ENCODE results near the gene CNTNAP4.

CNTNAP4 gene

DNA sequence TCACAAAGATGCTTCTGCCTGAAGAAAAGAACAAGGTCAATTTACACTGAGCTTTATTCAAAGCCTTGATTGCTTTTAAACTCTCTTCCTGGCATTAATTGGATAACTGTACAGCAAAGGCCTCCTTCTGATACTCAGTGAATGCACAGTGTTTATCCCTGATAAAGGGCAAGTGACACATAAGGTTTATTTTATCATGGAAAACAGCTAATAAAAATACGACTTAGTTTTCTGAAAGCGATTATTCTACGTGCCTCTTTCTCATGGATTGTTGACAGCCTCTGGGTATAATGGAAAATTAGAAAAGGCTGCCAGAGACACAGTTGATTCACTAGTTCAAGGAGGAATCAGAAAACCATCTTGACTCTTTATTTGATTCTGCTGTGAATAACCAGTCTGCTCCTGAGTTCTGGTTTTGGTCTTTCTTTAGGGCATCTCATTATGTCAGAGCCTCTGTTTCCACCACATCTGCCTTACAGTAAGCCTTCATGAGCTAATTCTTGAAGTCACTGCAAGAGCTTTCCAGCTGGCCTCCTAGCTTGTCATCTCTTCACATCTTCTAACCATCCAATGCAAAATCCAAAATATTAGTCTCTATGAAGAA, 212.9 kb downstream of the CNTNAP4 start:
- no peak for DNase-seq (ENCODE audit: low read depth)

DNA sequence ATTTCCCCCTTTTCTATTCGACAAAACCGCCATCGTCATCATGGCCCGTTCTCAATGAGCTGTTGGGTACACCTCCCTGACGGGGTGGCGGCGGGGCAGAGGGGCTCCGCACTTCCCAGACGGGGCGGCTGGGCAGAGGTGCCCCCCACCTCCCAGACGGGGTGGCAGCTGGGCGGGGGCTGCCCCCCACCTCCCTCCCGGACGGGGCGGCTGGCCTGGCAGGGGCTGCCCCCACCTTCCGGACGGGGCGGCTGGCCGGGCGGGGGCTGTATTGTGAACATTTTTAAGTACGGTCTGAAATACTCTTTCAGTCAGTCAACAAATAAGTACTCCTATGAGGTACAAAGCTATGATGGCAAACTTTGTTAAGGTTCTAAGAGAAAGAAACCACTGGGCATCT, 222.8 kb downstream of the CNTNAP4 start:
- DNase-seq (ENCODE audit: low read depth): no peak

DNA sequence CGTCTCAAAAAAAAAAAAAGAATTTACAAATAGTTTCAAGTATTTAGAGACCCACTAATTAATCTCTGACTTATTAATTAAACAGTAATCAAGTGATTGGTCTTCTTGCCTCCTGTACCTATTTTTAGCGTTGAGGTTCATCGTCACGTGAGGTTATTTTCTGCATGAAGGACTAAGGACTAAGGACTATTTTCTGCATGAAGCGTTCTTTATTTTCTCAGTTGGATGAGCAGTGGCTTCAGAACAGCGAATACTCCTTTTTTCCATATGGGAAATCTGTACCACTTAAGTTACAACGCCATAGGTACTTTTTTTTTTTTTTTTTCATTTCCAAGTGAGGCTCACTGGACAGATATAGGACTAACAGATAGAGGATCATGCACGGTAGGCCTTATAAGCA, 224.9 kb downstream of the CNTNAP4 start:
- no peak for DNase-seq (ENCODE audit: low read depth)

DNA sequence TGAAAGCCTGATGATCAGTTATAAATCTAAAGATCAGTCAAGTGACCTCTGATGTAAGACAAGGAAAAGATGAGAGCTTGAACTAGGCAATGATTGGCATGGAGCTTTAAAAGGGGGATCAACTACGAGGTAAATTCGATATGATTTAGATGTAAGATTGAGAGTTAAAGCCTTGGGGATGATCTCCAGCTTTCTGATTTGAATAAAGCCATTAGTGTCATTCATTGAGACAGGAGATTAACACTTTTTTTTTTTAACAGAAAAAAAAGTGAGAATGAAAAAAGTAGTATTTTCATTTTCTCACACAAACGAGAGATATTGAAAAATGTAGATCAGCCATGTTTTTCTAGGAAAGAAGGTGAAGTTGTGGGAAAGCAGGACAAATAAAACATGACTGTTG, 225.4 kb downstream of the CNTNAP4 start:
- no peak for DNase-seq (ENCODE audit: low read depth)

DNA sequence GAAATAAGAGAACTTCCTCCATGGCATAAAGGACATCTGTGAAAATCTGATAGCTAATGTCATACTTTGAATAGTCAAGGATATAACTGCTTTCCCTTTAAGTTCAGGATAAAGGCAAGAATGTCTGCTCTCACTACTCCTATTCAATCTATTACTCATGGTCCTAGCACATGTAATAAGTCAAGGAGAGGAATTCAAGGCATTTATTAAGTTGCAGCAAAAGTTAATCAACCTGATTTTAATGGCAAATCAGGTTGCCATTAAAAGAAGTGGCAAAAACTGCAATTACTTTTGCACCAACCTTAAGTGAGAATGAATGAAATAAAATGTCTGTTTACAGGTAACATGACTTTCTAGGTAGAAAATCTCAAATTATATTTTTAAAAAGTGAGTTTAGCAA, 225.9 kb downstream of the CNTNAP4 start:
- no peak for DNase-seq (ENCODE audit: low read depth)

DNA sequence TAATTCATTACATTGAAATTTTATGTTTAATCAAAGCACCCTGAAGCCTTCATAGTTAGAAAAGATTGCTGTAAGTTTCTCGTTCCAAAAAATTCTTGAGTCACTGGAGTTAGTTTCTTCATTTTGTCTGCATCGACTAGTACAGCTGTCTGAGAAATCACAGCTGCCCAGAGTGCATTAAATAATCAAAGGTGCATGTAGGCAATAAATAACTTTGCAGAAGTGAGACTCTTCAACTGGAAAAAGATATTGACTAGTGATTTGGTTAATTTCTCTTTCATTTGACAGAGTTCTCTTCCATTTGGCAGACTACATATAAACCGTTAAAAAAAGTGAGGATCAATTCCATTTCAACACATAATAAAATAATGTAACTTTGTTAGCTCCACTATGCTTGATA, 234.0 kb downstream of the CNTNAP4 start:
- DNase-seq (ENCODE audit: low read depth): no peak

DNA sequence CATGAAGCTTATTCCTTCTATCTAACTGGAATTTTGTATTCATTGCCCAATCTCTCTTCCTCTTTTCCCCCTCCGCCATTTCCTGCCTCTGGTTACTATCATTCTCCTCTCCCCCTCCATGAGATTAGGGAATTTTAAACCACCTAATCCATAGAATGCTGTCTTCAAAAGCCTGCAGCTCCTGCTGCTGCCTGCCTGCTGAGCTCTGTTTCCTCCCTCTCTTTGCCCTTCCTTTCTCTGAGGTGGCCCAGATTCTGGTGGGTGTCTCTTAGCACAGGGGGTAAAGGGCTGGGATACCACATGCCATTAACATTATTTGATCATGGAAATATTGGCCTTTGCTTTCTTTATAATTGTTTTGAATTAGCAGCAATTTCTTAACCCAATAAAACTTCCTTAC, 241.6 kb downstream of the CNTNAP4 start:
- no peak for DNase-seq (ENCODE audit: low read depth)

DNA sequence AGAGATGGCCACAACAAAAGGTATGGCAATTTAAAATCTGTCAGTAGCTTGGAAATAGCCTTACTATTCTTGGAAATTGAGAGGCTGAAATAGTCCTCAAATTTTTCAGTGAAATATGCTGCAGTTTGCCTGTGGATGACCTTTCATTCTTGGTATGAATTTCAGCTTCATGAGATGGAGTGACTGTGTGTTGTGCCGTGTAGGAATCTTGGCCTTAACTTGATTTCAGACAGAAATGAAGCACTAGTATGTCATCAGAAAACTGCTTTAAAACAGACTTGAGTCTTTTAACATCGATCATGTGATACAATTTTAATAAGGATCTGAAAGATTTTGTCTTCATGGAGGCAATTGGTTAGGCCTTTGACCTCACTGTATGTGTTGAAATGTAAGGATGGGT, 247.2 kb downstream of the CNTNAP4 start:
- no peak for DNase-seq (ENCODE audit: low read depth)

DNA sequence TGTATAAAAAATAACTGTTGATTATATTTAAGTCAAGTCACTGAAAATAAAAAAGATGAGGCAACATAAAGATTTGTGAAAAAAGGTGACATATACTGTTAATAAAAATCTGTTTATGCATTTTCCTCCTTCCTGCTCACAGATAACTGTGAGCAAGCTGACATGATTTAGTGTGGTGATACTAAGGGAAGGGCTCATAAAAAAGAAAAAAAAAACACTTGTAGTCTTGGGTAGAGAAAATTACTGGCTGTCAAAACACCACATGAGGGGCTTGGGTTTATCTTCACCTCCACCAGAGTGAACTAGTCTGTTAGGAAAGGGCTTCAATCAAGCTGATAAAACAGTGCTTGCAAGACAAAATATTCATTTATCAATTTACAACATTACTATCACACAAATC, 247.6 kb downstream of the CNTNAP4 start:
- no peak for DNase-seq (ENCODE audit: low read depth)

DNA sequence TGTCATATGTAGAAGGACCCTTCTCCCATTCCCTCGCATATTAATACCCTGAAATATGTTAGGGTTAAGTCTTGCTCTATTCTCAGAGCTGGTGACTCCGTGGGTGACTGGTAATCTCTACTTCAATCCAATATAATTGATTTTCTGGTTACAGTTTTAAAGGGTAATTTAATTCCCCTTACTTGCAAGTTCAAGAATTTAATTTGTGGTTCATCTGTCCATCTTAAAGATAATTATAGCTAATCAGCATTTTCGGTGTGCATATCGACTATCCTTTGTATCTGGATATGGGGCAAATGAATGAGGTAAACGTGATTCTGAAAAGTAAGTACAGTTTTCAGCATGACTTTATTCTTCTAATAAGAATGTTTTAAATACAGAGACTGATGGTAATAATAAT, 250.0 kb downstream of the CNTNAP4 start:
- no peak for DNase-seq (ENCODE audit: low read depth)

DNA sequence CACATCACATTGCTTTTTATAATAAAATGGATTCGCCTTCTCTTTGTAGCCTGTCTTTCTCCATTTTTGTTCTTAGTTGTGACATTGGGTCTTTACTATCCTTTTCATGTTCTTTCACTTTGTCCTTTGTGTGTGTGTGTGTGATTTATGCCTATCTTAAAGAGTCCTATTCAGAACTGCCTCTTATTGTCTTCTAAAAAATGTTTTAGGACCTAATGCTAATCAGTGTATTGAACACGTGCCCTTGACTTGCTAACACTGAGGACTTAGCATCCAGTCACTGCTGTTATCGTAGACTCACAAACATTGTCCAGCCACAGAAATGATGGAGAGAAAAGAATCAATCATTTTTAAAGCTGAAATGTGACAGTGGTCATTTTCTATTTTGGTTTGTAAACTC, 251.9 kb downstream of the CNTNAP4 start:
- DNase-seq (ENCODE audit: low read depth): no peak

DNA sequence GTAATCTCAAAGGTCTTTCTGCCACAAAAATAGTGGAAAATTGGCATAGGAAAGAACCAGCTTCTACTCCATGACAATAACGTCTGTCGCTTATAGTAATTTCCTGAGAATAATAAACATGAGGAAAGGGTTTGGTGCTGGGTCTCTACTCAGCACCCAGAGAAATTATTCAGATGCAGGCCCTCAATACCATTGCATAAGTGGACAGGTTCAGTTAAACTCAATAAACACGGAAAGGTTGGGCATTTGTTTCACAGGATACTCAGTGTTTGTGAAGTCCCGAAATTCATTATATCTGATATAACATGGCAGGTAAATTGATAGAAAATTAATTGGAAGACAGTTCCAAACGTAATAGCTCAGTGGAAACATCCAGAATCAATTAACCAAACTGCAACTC, 254.0 kb downstream of the CNTNAP4 start:
- DNase-seq (ENCODE audit: low read depth): no peak

DNA sequence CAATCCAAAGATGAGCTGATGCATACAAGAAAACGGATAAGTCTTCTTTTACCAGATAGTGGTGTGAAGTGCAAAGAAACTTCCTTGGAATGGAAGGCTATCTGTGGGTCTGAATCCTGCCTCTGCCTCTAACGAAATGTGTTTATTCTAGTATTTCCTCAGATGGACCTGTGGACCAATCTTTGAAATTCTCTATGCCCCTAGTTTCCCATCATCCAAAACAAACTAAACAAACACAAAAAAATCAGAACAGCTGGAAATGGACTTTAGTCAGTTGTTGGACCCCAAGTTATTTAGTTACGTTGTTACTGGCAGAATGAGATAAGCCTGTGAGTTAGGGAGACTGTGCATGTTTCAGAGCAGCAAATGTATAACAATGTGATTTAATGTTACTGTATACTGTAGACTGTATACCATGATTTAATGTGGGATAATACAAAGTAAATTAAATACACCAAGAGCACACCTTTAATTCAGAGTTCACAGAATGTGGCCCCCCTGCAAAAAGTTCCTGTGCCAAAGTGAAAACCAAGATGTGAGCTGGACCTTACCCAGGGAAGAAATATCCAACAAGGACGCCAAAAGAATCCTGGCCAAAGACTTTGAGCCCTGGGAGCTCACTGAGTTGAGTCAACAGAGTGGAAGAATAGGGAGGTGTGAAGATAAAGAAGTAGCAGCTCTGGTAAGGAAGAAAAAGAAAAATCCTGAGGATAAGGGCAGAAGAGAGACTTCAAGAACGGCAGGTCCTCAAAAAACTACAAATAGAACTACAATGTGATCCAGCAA, 255.2 kb downstream of the CNTNAP4 start:
- no peak for DNase-seq (ENCODE audit: low read depth)

DNA sequence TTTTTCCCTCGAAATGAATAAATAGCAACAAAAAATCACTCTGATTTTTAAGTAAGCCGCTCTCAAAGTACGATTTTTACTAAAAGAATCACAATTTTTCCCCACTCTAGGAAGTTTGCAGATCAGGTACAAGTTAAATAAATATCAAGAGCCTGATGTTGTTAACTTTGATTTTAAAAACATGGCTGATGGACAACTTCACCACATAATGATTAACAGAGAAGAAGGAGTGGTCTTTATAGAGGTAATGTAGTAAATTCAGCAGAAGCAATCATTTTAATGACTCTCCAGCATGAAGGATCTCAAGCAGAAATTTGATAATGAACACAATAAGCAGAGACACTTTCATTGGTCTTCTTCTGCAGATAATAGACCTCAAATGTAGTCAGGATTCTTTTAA, 262.4 kb downstream of the CNTNAP4 start:
- DNase-seq (ENCODE audit: low read depth): no peak

DNA sequence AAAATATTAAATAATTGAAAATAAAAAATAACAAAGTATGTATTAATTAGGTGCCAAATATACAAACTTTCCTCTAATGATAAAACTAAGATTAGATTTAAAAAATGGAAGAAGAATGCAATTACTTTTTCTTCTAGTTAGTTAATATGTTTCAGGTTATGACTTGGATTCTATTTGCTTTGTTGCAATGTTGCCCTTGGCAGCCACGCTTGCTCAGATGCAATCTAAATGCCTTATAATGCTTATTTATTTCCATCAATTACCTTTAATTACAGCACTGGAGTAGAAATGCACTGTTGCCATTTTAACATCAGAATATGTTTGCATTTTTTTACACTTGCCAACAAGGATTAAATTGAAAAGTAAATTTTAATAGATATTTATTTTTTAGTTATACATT, 263.9 kb downstream of the CNTNAP4 start:
- DNase-seq (ENCODE audit: low read depth): no peak

DNA sequence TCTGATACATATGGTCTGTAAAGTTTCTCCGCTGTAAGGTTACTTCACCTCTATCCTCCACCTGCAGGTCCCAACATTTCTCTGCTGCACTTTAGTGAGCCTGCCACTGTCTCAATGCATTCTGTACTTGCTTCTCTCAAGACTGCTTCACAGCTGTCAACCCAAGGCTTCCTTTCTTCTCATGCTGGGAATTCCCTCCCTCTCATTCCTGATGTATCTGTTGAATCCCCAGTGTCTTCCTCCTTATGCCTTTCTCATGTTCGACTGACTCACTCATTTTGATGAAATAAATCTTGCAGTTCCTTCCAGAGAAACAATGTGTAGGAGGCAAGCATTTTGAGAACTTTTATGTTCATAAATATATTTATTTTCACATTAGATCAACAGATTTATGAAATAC, 288.3 kb downstream of the CNTNAP4 start:
- DNase-seq (ENCODE audit: low read depth): no peak

DNA sequence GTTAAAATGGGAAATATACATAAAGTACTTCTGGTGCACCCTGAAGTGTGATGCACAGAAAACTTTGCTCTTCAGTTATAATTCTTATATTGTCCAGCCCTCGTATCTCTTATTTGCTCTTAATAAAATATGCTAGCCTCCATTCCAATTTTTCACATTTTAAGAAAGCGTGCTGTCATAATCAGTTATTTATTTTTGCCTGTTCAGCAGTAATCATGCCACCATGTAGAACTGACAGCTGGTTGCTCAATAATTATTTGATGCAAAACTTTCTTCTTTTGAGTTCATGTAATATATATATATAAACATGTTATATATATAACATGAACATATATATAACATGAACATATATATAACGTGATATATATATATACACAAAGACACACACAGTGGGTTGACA, 294.6 kb downstream of the CNTNAP4 start:
- DNase-seq (ENCODE audit: low read depth): no peak

DNA sequence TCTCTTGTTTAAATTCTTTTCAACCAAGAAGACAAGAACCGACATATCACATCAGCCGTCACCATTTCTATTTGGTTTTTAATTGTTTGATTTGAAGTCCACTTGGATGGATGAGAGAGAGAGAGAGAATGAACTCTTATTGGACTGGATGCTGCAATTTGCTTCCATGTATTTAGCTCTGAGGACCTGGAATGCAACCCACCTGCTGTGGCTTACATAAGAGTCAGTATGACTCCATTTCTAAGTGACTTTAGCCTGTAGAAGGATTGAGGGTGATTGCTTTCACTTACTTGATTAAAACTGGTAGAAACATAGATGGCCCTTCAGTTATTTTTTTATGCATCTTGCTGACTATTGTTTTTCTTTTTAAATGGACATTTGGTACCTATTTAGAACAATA, 296.1 kb downstream of the CNTNAP4 start:
- DNase-seq (ENCODE audit: low read depth): no peak

DNA sequence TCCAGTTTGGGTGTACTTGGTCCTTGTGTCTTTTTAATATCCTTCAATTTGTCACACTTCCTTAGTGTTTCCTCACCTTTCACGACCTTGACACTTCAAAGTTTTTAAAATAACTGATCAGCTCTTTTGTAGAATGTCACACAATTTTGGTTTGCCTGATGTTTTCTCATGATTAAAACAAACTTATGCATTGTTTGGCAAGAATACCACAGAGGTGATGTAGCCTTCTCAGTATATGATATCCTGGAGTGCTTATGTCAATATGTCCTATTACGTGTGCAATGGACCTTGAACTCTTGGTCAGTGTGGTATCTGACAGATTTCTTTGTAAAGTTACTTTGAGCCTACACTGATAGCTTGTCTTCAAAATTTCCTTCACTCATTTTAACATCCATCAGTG, 297.4 kb downstream of the CNTNAP4 start:
- DNase-seq (ENCODE audit: low read depth): no peak

DNA sequence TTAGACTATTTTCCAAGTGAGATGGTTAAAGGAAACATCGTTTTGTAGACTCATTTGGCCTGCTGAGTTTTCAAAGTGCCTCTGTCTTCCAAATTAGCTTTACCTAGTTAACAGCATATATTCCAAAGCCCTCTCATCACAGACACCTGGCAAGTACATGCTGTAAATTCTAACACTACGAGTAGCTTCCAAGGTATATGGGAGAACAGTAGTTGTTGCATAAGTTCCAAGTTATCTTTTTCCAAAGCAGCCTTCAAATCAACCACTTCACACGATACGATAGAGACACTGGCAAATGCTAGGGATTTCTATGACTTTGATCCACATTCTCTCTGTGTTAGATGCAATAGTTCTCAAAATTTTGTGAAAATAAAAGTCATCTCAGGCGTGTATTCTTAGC, 299.3 kb downstream of the CNTNAP4 start:
- no peak for DNase-seq (ENCODE audit: low read depth)

DNA sequence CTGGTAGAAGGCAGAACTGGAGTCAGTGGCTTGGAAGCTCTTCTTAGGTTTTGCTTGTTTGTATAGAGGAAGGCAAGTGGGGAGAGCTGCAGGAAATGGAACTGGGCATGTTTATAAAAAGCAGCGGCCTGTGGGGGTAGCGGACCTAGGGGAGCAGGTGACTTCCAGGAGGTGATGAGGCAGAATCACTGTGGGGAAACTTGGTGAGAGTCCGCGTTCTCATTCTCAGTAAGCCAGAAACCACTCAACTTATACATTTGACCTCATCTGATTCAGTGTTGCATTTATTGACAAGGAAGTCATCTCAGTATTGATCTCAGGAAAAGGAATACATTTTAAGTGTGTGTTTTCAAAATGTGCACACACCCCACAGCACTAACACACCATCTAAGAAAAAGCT, 299.8 kb downstream of the CNTNAP4 start:
- no peak for DNase-seq (ENCODE audit: low read depth)

DNA sequence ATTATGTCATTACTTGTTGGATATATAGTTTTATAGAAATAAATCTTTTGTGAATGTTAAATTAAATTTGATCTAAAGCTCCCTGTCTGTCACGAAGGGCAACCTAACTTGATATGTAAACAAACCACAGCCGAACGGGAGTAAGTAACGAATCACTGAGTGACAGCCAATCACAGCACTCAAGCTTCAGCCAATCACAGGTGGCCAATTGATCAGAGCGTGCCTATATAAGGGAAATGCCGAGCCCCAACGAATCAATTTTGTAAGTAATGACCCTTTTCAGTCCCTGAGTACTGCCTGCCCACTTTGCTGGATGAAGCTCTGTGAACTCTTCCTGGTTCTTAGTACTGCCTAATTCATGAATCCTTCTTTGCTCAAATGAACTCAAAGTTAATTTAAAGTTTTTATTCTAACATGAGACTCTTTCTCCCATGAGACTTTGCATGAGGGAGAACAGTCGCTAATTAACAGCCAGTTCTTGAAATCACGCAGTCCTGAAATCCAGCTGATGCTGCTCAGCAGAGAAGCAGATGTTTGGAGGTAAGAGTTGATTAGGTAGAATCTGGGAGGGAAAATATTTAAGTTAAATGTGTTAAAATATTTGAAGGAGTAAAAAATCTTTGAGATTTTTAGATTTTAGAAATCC, 302.2 kb downstream of the CNTNAP4 start:
- no peak for DNase-seq (ENCODE audit: low read depth)

DNA sequence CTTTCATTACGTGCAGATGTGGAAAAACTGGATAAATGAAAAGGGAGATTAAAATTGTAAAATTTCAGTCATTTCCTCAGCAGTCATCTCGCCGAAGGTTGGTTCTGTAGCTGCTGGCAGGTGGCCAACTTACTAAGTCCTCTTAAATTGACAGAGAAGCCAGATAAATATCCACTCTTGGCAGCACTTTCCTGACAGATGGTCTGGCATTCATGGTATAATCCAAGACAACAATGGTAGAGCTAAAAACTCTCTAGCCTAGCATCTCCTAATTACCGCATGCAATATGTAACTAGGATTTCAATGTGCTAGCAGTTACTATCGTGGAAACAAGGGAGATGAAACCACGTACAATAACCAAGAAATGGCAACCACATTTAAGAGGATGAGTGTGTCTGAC, 306.3 kb downstream of the CNTNAP4 start:
- peak; percentile 0 for DNase-seq (ENCODE audit: low read depth)

DNA sequence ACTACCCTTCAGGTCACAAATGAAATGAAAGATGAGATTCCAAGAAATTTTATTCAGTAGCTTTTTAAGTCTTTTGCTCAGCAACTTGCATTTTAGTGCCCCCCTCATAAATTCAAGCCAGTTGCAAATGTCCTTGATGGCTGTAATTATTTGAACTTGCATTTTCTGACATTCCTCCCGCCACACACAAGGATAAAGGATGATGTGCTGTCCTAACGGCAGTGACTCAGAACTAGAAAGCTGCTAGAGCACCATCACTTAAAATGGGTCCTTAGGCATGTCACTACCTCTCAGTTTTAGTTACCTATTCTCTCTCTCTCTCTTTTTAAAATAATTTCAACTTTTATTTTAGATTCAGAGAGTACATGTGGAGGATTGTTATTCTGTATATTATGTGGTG, 306.7 kb downstream of the CNTNAP4 start:
- DNase-seq (ENCODE audit: low read depth): no peak

All from iris pigment epithelial cell (primary cell).